Activated CD4-positive, alpha-beta memory T cell treated with anti-CD3 and anti-CD28 coated beads for 36 hours (primary cell): ENCODE results near the gene BTBD9. TPM values are rescaled to one million over a fixed set of nuclear protein-coding genes. Genes with fewer than 3 reads are reported as not detected.

Experiments
- CTCF ChIA-PET: fragments of 350-600 bp; sonication (Branson Sonifier 250); formaldehyde crosslinking; loops from one replicate; lab custom pipeline; 2021; ENCODE audit warnings: antibody characterized with exemption, inconsistent platforms; lab: Charles Lee
- POLR2A ChIA-PET: fragments of 350-600 bp; sonication (Branson Sonifier 250); formaldehyde crosslinking; loops from one replicate; lab custom pipeline; 2021; ENCODE audit warnings: antibody characterized with exemption; lab: Charles Lee
- DNase-seq: peaks from one replicate; pipeline ENCODE4 v3.0.0-alpha.2; 2020
- H3K27ac Mint-ChIP-seq: one replicate; pipeline ENCODE4 v1.8.0; 2021; ENCODE audit warnings: mixed read lengths
- H3K27me3 Mint-ChIP-seq: one replicate; pipeline ENCODE4 v1.8.0; 2021; ENCODE audit warnings: mixed read lengths
- H3K36me3 Mint-ChIP-seq: one replicate; pipeline ENCODE4 v1.8.0; 2021; ENCODE audit warnings: mixed read lengths
- H3K4me1 Mint-ChIP-seq: one replicate; pipeline ENCODE4 v1.8.0; 2021; ENCODE audit warnings: low read depth, mixed read lengths
- H3K4me3 Mint-ChIP-seq: one replicate; pipeline ENCODE4 v1.8.0; 2021; ENCODE audit warnings: mild to moderate bottlenecking, mixed read lengths
- H3K9me3 Mint-ChIP-seq: one replicate; pipeline ENCODE4 v1.8.0; 2021; ENCODE audit warnings: mixed read lengths
- intact Hi-C: fragments of 100-400 bp; cut with micrococcal nuclease; formaldehyde crosslinking; loops from one replicate; pipeline ENCODE4 v1.15.1; 2023
- total RNA-seq, 2 experiments: library from RNA; stranded (reverse); gene quantifications; one replicate each; pipeline ENCODE4 v1.2.3, GENCODE V29; 2021

The BTBD9 gene
- total RNA-seq, 2 experiments from 2014 or later, result 14.4 to 14.6 TPM

GRCh38 chr6:38676236-38676973 lies 36.7 kb upstream of the BTBD9 start:
- Mint-ChIP-seq H3K9me3 (peaks cover 2% of the 10 kb centered on the region), H3K27ac (peak overlapping the region; percentile 21), H3K4me1 (peaks cover 42% of the 10 kb centered on the region), H3K36me3 (peaks cover 36% of the 10 kb centered on the region), H3K4me3 (no peak overlapping the region), H3K27me3 (no peaks in the 10 kb centered on the region)
- DNase-seq, result no peak
- CTCF ChIA-PET, result no interaction called here
- intact Hi-C loops, result loop anchor here (10.0 kb wide), 1 partner anchor 972 kb away; no protein-coding TSS in a partner anchor
- POLR2A ChIA-PET, result no interaction called here

GRCh38 chr6:38673397-38674165 lies 33.9 kb upstream of the BTBD9 start:
- no peaks in the 10 kb centered on the region for H3K27me3 Mint-ChIP-seq
- CTCF ChIA-PET, result interaction anchor here (0.8 kb wide), 1 partner anchor 981 kb away, joined by 3 read pairs; no protein-coding TSS in a partner anchor
- peak overlapping the region; percentile 76 for H3K27ac Mint-ChIP-seq
- H3K4me3 Mint-ChIP-seq, result no peak overlapping the region
- POLR2A ChIA-PET, result interaction anchor here (0.6 kb wide), 1 partner anchor 195 kb away, joined by 6 read pairs; no protein-coding TSS in a partner anchor
- peaks cover 2% of the 10 kb centered on the region for H3K9me3 Mint-ChIP-seq
- H3K4me1 Mint-ChIP-seq, result peaks cover 42% of the 10 kb centered on the region
- peak; percentile 37 for DNase-seq
- peaks cover 33% of the 10 kb centered on the region for H3K36me3 Mint-ChIP-seq
- intact Hi-C loops, result loop anchor here (2.0 to 10.0 kb wide), 3 partner anchors 23 to 969 kb away; no protein-coding TSS in a partner anchor

- intact Hi-C loops, result loop anchor here (1.0 to 10.0 kb wide), 5 partner anchors 25 to 967 kb away; no protein-coding TSS in a partner anchor
- Mint-ChIP-seq H3K4me1 (peaks cover 38% of the 10 kb centered on the region), H3K27me3 (no peaks in the 10 kb centered on the region), H3K4me3 (no peak overlapping the region), H3K9me3 (peaks cover 2% of the 10 kb centered on the region), H3K36me3 (peaks cover 25% of the 10 kb centered on the region), H3K27ac (peak overlapping the region; percentile 20)
- POLR2A ChIA-PET, result no interaction called here
- CTCF ChIA-PET, result interaction anchor here (1.2 kb wide), 1 partner anchor 178 kb away, joined by 4 read pairs; no protein-coding TSS in a partner anchor
- DNase-seq, result peak; percentile 39
Measured at GRCh38 chr6:38671885-38672467, 32.2 kb upstream of the BTBD9 start.

GRCh38 chr6:38658418-38659167 lies 18.9 kb upstream of the BTBD9 start:
- no peaks in the 10 kb centered on the region for H3K27me3 Mint-ChIP-seq
- H3K36me3 Mint-ChIP-seq, result peaks cover 2% of the 10 kb centered on the region
- no peak for DNase-seq
- H3K9me3 Mint-ChIP-seq, result no peaks in the 10 kb centered on the region
- ChIA-PET CTCF (no interaction called here), POLR2A (no interaction called here)
- intact Hi-C loops, result no loop called here
- H3K4me1 Mint-ChIP-seq, result no peaks in the 10 kb centered on the region
- no peak overlapping the region for H3K27ac Mint-ChIP-seq
- H3K4me3 Mint-ChIP-seq, result no peak overlapping the region

GRCh38 chr6:38656896-38657295 lies 17.2 kb upstream of the BTBD9 start:
- Mint-ChIP-seq H3K4me1 (no peaks in the 10 kb centered on the region), H3K27ac (no peak overlapping the region), H3K27me3 (no peaks in the 10 kb centered on the region), H3K4me3 (no peak overlapping the region), H3K36me3 (peaks cover 2% of the 10 kb centered on the region), H3K9me3 (no peaks in the 10 kb centered on the region)
- intact Hi-C loops, result no loop called here
- ChIA-PET CTCF (no interaction called here), POLR2A (no interaction called here)
- no peak for DNase-seq

- H3K9me3 Mint-ChIP-seq, result no peaks in the 10 kb centered on the region
- DNase-seq, result no peak
- H3K4me3 Mint-ChIP-seq, result no peak overlapping the region
- intact Hi-C loops, result no loop called here
- no peaks in the 10 kb centered on the region for H3K27me3 Mint-ChIP-seq
- no peaks in the 10 kb centered on the region for H3K4me1 Mint-ChIP-seq
- no peak overlapping the region for H3K27ac Mint-ChIP-seq
- peaks cover 5% of the 10 kb centered on the region for H3K36me3 Mint-ChIP-seq
- ChIA-PET POLR2A (no interaction called here), CTCF (no interaction called here)
Measured at GRCh38 chr6:38654263-38654662, 14.5 kb upstream of the BTBD9 start.

GRCh38 chr6:38651121-38651784 lies 11.5 kb upstream of the BTBD9 start:
- intact Hi-C loops, result no loop called here
- no peak for DNase-seq
- no peak overlapping the region for H3K4me3 Mint-ChIP-seq
- H3K36me3 Mint-ChIP-seq, result peaks cover 5% of the 10 kb centered on the region
- no peaks in the 10 kb centered on the region for H3K27me3 Mint-ChIP-seq
- no peaks in the 10 kb centered on the region for H3K4me1 Mint-ChIP-seq
- H3K9me3 Mint-ChIP-seq, result no peaks in the 10 kb centered on the region
- CTCF ChIA-PET, result no interaction called here
- no peak overlapping the region for H3K27ac Mint-ChIP-seq
- POLR2A ChIA-PET, result no interaction called here

- CTCF ChIA-PET, result no interaction called here
- no peak for DNase-seq
- no peak overlapping the region for H3K27ac Mint-ChIP-seq
- POLR2A ChIA-PET, result no interaction called here
- H3K4me1 Mint-ChIP-seq, result no peaks in the 10 kb centered on the region
- intact Hi-C loops, result no loop called here
- H3K9me3 Mint-ChIP-seq, result no peaks in the 10 kb centered on the region
- H3K4me3 Mint-ChIP-seq, result no peak overlapping the region
- H3K36me3 Mint-ChIP-seq, result peaks cover 5% of the 10 kb centered on the region
- H3K27me3 Mint-ChIP-seq, result no peaks in the 10 kb centered on the region
Measured at GRCh38 chr6:38650207-38650752, 10.6 kb upstream of the BTBD9 start.

- ChIA-PET CTCF (no interaction called here), POLR2A (no interaction called here)
- Mint-ChIP-seq H3K27ac (no peak overlapping the region), H3K4me1 (no peaks in the 10 kb centered on the region), H3K4me3 (no peak overlapping the region), H3K27me3 (no peaks in the 10 kb centered on the region), H3K9me3 (no peaks in the 10 kb centered on the region), H3K36me3 (peaks cover 5% of the 10 kb centered on the region)
- no peak for DNase-seq
- intact Hi-C loops, result no loop called here
Measured at GRCh38 chr6:38649744-38650143, 10.0 kb upstream of the BTBD9 start.

GRCh38 chr6:38648629-38649028 lies 8.9 kb upstream of the BTBD9 start:
- ChIA-PET POLR2A (no interaction called here), CTCF (no interaction called here)
- peaks cover 5% of the 10 kb centered on the region for H3K36me3 Mint-ChIP-seq
- no peak overlapping the region for H3K4me3 Mint-ChIP-seq
- H3K4me1 Mint-ChIP-seq, result no peaks in the 10 kb centered on the region
- no peaks in the 10 kb centered on the region for H3K27me3 Mint-ChIP-seq
- DNase-seq, result no peak
- intact Hi-C loops, result no loop called here
- no peaks in the 10 kb centered on the region for H3K9me3 Mint-ChIP-seq
- no peak overlapping the region for H3K27ac Mint-ChIP-seq

- peaks cover 3% of the 10 kb centered on the region for H3K36me3 Mint-ChIP-seq
- ChIA-PET POLR2A (no interaction called here), CTCF (no interaction called here)
- H3K4me3 Mint-ChIP-seq, result no peak overlapping the region
- no peak overlapping the region for H3K27ac Mint-ChIP-seq
- H3K4me1 Mint-ChIP-seq, result peaks cover 5% of the 10 kb centered on the region
- H3K9me3 Mint-ChIP-seq, result no peaks in the 10 kb centered on the region
- no peak for DNase-seq
- H3K27me3 Mint-ChIP-seq, result no peaks in the 10 kb centered on the region
- intact Hi-C loops, result no loop called here
Measured at GRCh38 chr6:38646166-38646878, 6.6 kb upstream of the BTBD9 start.
